Measurements from ENCODE around the gene CAMSAP2. TPM values are rescaled to one million over a fixed set of nuclear protein-coding genes. Genes with fewer than 3 reads are reported as not detected.
A peak's percentile ranks its signal among the peaks of the same experiment; 100 is the strongest.

The CAMSAP2 gene
- total and polyA plus RNA-seq, 2 of the 8 experiments (the other 6 are each of a cell fraction or from before 2014, with no cell fraction given) = 4.2 to 27.6 TPM

GRCh38 chr1:200867018-200867811, 128.5 kb downstream of the CAMSAP2 start:
- H2BK15ac ChIP-seq (ENCODE audit: low read length) = 0 out of 2 replicates have a peak overlapping the region, but pooled peaks have one; percentile 23
- ChIA-PET POLR2A (ENCODE audit: partially characterized antibody) (interaction anchor here (0.6 to 5.1 kb wide), 3 partner anchors 24 to 283 kb away, joined by 3 to 31 read pairs (median 3); no protein-coding TSS in a partner anchor), CTCF (ENCODE audit: partially characterized antibody) (interaction anchor here (0.7 to 2.2 kb wide), 6 partner anchors 9 to 331 kb away, joined by 3 to 8 read pairs (median 4); no protein-coding TSS in a partner anchor)
- no peaks in the 10 kb centered on the region for H3K79me1 ChIP-seq (ENCODE audit: low read depth, low read length)
- H3K56ac ChIP-seq (replicated peaks; ENCODE audit: insufficient read length, low read depth, low read length) = no peak overlapping the region
- no peak overlapping the region for H2BK20ac ChIP-seq (ENCODE audit: low read length)
- H2AK5ac ChIP-seq (ENCODE audit: low read depth, low read length) = no peak overlapping the region
- no peak overlapping the region for H3K4me3 ChIP-seq (ENCODE audit: extremely low read depth in 1 of 4, insufficient read depth in 2 of 4, low read depth in 3 of 4, low read length in 4 of 4)
- no peak overlapping the region for H4K5ac ChIP-seq (ENCODE audit: insufficient read length, low read depth, low read length)
- no peaks in the 10 kb centered on the region for H3K79me2 ChIP-seq (ENCODE audit: control insufficient read depth in 1 of 2, insufficient read depth in 2 of 2, low read length in 2 of 2)
- H3K23me2 ChIP-seq (ENCODE audit: low read depth, low read length) = no peaks in the 10 kb centered on the region
- no peaks in the 10 kb centered on the region for H4K20me1 ChIP-seq (replicated peaks in 1 of 2; ENCODE audit: control insufficient read depth in 1 of 2, insufficient read depth in 2 of 2, low read length in 2 of 2)
- no peaks in the 10 kb centered on the region for H3K27me3 ChIP-seq (replicated peaks in 1 of 4; ENCODE audit: control insufficient read depth in 3 of 4, extremely low read depth in 1 of 4, insufficient read depth in 3 of 4, low read length in 3 of 4)
- FAIRE-seq = no peak
- H2BK120ac ChIP-seq (replicated peaks; ENCODE audit: low read depth, low read length) = no peak overlapping the region
- no peak overlapping the region for H3K14ac ChIP-seq (ENCODE audit: insufficient read length)
- H3K4me1 ChIP-seq (replicated peaks in 1 of 4; ENCODE audit: control insufficient read depth in 3 of 4, insufficient read depth in 4 of 4, low read length in 3 of 4) = no peaks in the 10 kb centered on the region
- DNase-seq (ENCODE audit: low read depth in 1 of 2, low spot score in 2 of 2) = peak in 1 of 2 experiments; percentile 44
- no peak overlapping the region for H3K4ac ChIP-seq (replicated peaks; ENCODE audit: insufficient read length, low read depth, low read length)
- H4K91ac ChIP-seq (replicated peaks; ENCODE audit: insufficient read length, low read length) = no peak overlapping the region
- H3K18ac ChIP-seq (ENCODE audit: extremely low read depth, low read length) = no peak overlapping the region
- no peak overlapping the region for H4K8ac ChIP-seq (ENCODE audit: extremely low read depth, insufficient read depth, low read length)
- H2AFZ ChIP-seq (ENCODE audit: low read length) = no peak overlapping the region
- H3K9ac ChIP-seq (replicated peaks in 1 of 4; ENCODE audit: extremely low read depth in 1 of 4, low read depth in 3 of 4, low read length in 3 of 4) = no peak overlapping the region
- H2BK5ac ChIP-seq (ENCODE audit: low read depth, low read length) = no peak overlapping the region; the same call in 1 of the 2 replicates
- no peak overlapping the region for H3K23ac ChIP-seq (ENCODE audit: insufficient read length)
- 77% methylated on average over 11 of the region's 11 CpGs; no CpG with 5 or more reads in 1 of the 2 experiments for WGBS, 2 experiments (ENCODE audit: extremely low coverage in 1 of 2, insufficient coverage in 1 of 2, insufficient read length in 1 of 2, insufficient replicate concordance in 2 of 2, low coverage in 1 of 2, low lambda C conversion rate in 2 of 2, missing lambda C conversion rate in 1 of 2)
- peaks cover 0 to 6% (median 0%) of the 10 kb centered on the region in 4 experiments; a peak in 2 of 8 replicates for H3K36me3 ChIP-seq (ENCODE audit: control insufficient read depth in 2 of 4, insufficient read depth in 4 of 4, low read length in 3 of 4)
- H3K27ac ChIP-seq (ENCODE audit: low read depth, low read length) = no peak overlapping the region
- H3K9me3 ChIP-seq (ENCODE audit: insufficient read depth in 2 of 2, low read depth in 1 of 2, low read length in 1 of 2) = no peaks in the 10 kb centered on the region
- H2BK12ac ChIP-seq (ENCODE audit: low read depth, low read length) = no peak overlapping the region
- no peak overlapping the region for H3K4me2 ChIP-seq (ENCODE audit: insufficient read depth in 1 of 2, low read depth in 2 of 2, low read length in 2 of 2)
- TF ChIP-seq TEAD4 (IDR thresholded peaks at IDR 0.05; ENCODE audit: low read depth, low read length) (no peak), CBX8 (IDR thresholded peaks at IDR 0.05; ENCODE audit: borderline replicate concordance, low read depth, low read length) (no peak), NRF1 (IDR thresholded peaks at IDR 0.05; ENCODE audit: low read depth, low read length) (no peak), POLR2AphosphoS5 (IDR thresholded peaks at IDR 0.05; ENCODE audit: low read depth, low read length) (no peak), EGR1 (IDR thresholded peaks at IDR 0.05; ENCODE audit: borderline replicate concordance, low read depth, low read length) (no peak), SAP30 (IDR thresholded peaks at IDR 0.05; ENCODE audit: insufficient read depth, insufficient replicate concordance, low read length) (no peak), FOSL1 (IDR thresholded peaks at IDR 0.05; ENCODE audit: insufficient read depth, low read depth, low read length) (no peak), GABPA (IDR thresholded peaks at IDR 0.05; ENCODE audit: borderline replicate concordance, insufficient read depth, low read length) (no peak), SIX5 (IDR thresholded peaks at IDR 0.05; ENCODE audit: low read depth, low read length) (no peak), ATF3 (IDR thresholded peaks at IDR 0.05; ENCODE audit: insufficient read depth, low read depth, low read length) (no peak), RNF2 (IDR thresholded peaks at IDR 0.05; ENCODE audit: borderline replicate concordance, low read depth, low read length, missing control alignments, poor library complexity, severe bottlenecking) (no peak)
